ENCODE results near the gene MRM3. TPM values are rescaled to one million over a fixed set of nuclear protein-coding genes. Genes with fewer than 3 reads are reported as not detected.
A peak's percentile ranks its signal among the peaks of the same experiment; 100 is the strongest.
"Not testable (repeated sequence)": the region's sequence is repeated elsewhere in the genome, so short reads cannot be mapped to it uniquely, and the experiment has no call there.

The MRM3 gene
- total RNA-seq, 1 donor from 2014 or later = 18.8 TPM

- DNase-seq (ENCODE audit: low read depth) = no peak
Measured at GRCh38 chr17:795721-796120, 13.6 kb downstream of the MRM3 start.

GRCh38 chr17:796609-797008 is 14.5 kb downstream of the MRM3 start:
- no peak for DNase-seq (ENCODE audit: low read depth)

GRCh38 chr17:797236-797840 is 15.2 kb downstream of the MRM3 start:
- no peak for DNase-seq (ENCODE audit: low read depth)

- no peak for DNase-seq (ENCODE audit: low read depth)
Measured at GRCh38 chr17:798246-798645, 16.1 kb downstream of the MRM3 start.

GRCh38 chr17:799261-799660 is 17.1 kb downstream of the MRM3 start:
- no peak for DNase-seq (ENCODE audit: low read depth)

GRCh38 chr17:800446-801242 is 18.5 kb downstream of the MRM3 start:
- DNase-seq (ENCODE audit: low read depth) = no peak

GRCh38 chr17:801660-802059 is 19.5 kb downstream of the MRM3 start:
- DNase-seq (ENCODE audit: low read depth) = peak; percentile 77

- no peak for DNase-seq (ENCODE audit: low read depth)
Measured at GRCh38 chr17:802481-802880, 20.3 kb downstream of the MRM3 start.

GRCh38 chr17:802901-803881 is 21.0 kb downstream of the MRM3 start:
- DNase-seq (ENCODE audit: low read depth) = no peak

GRCh38 chr17:804541-805435 is 22.6 kb downstream of the MRM3 start:
- no peak for DNase-seq (ENCODE audit: low read depth)

GRCh38 chr17:805886-806285 is 23.7 kb downstream of the MRM3 start:
- DNase-seq (ENCODE audit: low read depth) = not testable (repeated sequence)

GRCh38 chr17:806346-806745 is 24.2 kb downstream of the MRM3 start:
- no peak for DNase-seq (ENCODE audit: low read depth)

GRCh38 chr17:806781-807522 is 24.8 kb downstream of the MRM3 start:
- no peak for DNase-seq (ENCODE audit: low read depth)

GRCh38 chr17:807523-808294 is 25.6 kb downstream of the MRM3 start:
- no peak for DNase-seq (ENCODE audit: low read depth)

GRCh38 chr17:811051-811784 is 29.1 kb downstream of the MRM3 start:
- DNase-seq (ENCODE audit: low read depth) = no peak

- no peak for DNase-seq (ENCODE audit: low read depth)
Measured at GRCh38 chr17:812638-813204, 30.6 kb downstream of the MRM3 start.

- DNase-seq (ENCODE audit: low read depth) = no peak
Measured at GRCh38 chr17:814371-814770, 32.2 kb downstream of the MRM3 start.

GRCh38 chr17:819251-819650 is 37.1 kb downstream of the MRM3 start:
- DNase-seq (ENCODE audit: low read depth) = no peak

GRCh38 chr17:823501-823902 is 41.3 kb downstream of the MRM3 start:
- no peak for DNase-seq (ENCODE audit: low read depth)
